Hypothalamus (tissue), 51 donors: Measurements from ENCODE around the gene PNCK.

Source experiments
- DNase-seq, 51 donors: peaks; one replicate each; lab custom pipeline; 2025; lab: John Stamatoyannopoulos, UW

Gene PNCK

GRCh38 chrX:153667281-153667955 is 6.2 kb downstream of the PNCK start:
- DNase-seq, result no peak

- DNase-seq, result no peak
These were observed 7.8 kb downstream of the PNCK start for GRCh38 chrX:153665726-153666306.

- peak in 6 of 51 donors; percentile 3 to 35 (median 22) for DNase-seq
These were observed 11.3 kb downstream of the PNCK start for GRCh38 chrX:153662266-153662665.

GRCh38 chrX:153659268-153659667 is 14.3 kb downstream of the PNCK start:
- DNase-seq, result no peak

- DNase-seq, result no peak
These were observed 16.5 kb downstream of the PNCK start for GRCh38 chrX:153657161-153657560.

GRCh38 chrX:153653556-153653955 is 20.1 kb downstream of the PNCK start:
- DNase-seq, result no peak

- no peak for DNase-seq
These were observed 22.0 kb downstream of the PNCK start for GRCh38 chrX:153651540-153652079.

- no peak for DNase-seq
These were observed 22.7 kb downstream of the PNCK start for GRCh38 chrX:153650959-153651358.

- DNase-seq, result no peak
These were observed 23.5 kb downstream of the PNCK start for GRCh38 chrX:153649915-153650782.

- DNase-seq, result no peak
These were observed 24.3 kb downstream of the PNCK start for GRCh38 chrX:153649178-153649914.

- DNase-seq, result no peak
These were observed 25.0 kb downstream of the PNCK start for GRCh38 chrX:153648358-153649177.

- no peak for DNase-seq
These were observed 25.9 kb downstream of the PNCK start for GRCh38 chrX:153647461-153648357.

GRCh38 chrX:153646620-153647373 is 26.8 kb downstream of the PNCK start, which contains the start of gene DUSP9:
Gene DUSP9, plus strand, starts transcription at chrX:153647203. Its CDS starts 751 bp downstream, at chrX:153647954.
- no peak for DNase-seq

GRCh38 chrX:153645921-153646488 is 27.6 kb downstream of the PNCK start:
- DNase-seq, result no peak

- DNase-seq, result no peak
These were observed 28.5 kb downstream of the PNCK start for GRCh38 chrX:153645151-153645550.

- no peak for DNase-seq
These were observed 29.1 kb downstream of the PNCK start for GRCh38 chrX:153644356-153645125.
